ENCODE measurements around the gene SLC44A5.

Gene SLC44A5

DNA sequence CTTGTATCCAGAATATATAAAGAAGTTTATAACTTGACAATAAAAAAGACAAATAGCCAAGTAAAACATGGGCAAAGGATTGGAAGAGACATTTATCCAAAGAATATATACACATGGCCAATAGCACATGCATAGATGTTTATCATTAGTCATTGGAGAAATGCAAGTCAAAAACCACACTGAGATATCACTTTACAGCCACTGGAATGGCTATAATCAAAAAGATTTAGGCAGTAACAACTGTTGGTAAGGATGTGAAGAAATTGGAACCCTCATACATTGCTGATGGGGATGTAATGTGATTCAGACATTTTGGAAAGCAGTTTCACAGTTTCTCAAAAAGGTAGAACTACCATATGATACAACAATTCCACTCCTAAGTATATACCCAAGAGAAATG lies 51.1 kb downstream of the SLC44A5 start:
- no peak overlapping the region for H3K27ac ChIP-seq (ENCODE audit: low read length)
- H3K9me3 ChIP-seq (ENCODE audit: insufficient read depth, low read length) = no peaks in the 10 kb centered on the region
- TF ChIP-seq, protein P1, sequence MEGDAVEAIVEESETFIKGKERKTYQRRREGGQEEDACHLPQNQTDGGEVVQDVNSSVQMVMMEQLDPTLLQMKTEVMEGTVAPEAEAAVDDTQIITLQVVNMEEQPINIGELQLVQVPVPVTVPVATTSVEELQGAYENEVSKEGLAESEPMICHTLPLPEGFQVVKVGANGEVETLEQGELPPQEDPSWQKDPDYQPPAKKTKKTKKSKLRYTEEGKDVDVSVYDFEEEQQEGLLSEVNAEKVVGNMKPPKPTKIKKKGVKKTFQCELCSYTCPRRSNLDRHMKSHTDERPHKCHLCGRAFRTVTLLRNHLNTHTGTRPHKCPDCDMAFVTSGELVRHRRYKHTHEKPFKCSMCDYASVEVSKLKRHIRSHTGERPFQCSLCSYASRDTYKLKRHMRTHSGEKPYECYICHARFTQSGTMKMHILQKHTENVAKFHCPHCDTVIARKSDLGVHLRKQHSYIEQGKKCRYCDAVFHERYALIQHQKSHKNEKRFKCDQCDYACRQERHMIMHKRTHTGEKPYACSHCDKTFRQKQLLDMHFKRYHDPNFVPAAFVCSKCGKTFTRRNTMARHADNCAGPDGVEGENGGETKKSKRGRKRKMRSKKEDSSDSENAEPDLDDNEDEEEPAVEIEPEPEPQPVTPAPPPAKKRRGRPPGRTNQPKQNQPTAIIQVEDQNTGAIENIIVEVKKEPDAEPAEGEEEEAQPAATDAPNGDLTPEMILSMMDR (IDR thresholded peaks at IDR 0.05; ENCODE audit: low read depth, low read length) = no peak
- no peak for TF ChIP-seq EZH2phosphoT487 (IDR thresholded peaks at IDR 0.05; ENCODE audit: low read depth)
- no peak overlapping the region for H3K4me2 ChIP-seq (ENCODE audit: low read length)
- no peaks in the 10 kb centered on the region for H3K79me2 ChIP-seq (ENCODE audit: low read length)
- H4K20me1 ChIP-seq (ENCODE audit: insufficient read depth, low read length) = no peaks in the 10 kb centered on the region
- H3K9ac ChIP-seq (ENCODE audit: low read length) = no peak overlapping the region
- H3K27me3 ChIP-seq (ENCODE audit: low read depth, low read length) = no peaks in the 10 kb centered on the region
- no peak overlapping the region for H3K4me3 ChIP-seq (ENCODE audit: low read length)
- H3K4me1 ChIP-seq (ENCODE audit: low read length) = no peaks in the 10 kb centered on the region
- no peak overlapping the region for H2AFZ ChIP-seq (ENCODE audit: low read depth, low read length)
- no peaks in the 10 kb centered on the region for H3K36me3 ChIP-seq (replicated peaks; ENCODE audit: low read depth, low read length)

GRCh38 chr1:75559136-75559535 lies 51.8 kb downstream of the SLC44A5 start:
- Histone ChIP-seq H3K36me3 (replicated peaks; ENCODE audit: low read depth, low read length) (no peaks in the 10 kb centered on the region), H4K20me1 (ENCODE audit: insufficient read depth, low read length) (no peaks in the 10 kb centered on the region), H3K4me2 (ENCODE audit: low read length) (no peak overlapping the region), H3K4me1 (ENCODE audit: low read length) (no peaks in the 10 kb centered on the region), H3K9ac (ENCODE audit: low read length) (no peak overlapping the region), H3K79me2 (ENCODE audit: low read length) (no peaks in the 10 kb centered on the region), H3K27me3 (ENCODE audit: low read depth, low read length) (no peaks in the 10 kb centered on the region), H2AFZ (ENCODE audit: low read depth, low read length) (no peak overlapping the region), H3K4me3 (ENCODE audit: low read length) (no peak overlapping the region), H3K27ac (ENCODE audit: low read length) (no peak overlapping the region), H3K9me3 (ENCODE audit: insufficient read depth, low read length) (no peaks in the 10 kb centered on the region)
- TF ChIP-seq, protein P1 (IDR thresholded peaks at IDR 0.05; ENCODE audit: low read depth, low read length) = no peak
- no peak for TF ChIP-seq EZH2phosphoT487 (IDR thresholded peaks at IDR 0.05; ENCODE audit: low read depth)

DNA sequence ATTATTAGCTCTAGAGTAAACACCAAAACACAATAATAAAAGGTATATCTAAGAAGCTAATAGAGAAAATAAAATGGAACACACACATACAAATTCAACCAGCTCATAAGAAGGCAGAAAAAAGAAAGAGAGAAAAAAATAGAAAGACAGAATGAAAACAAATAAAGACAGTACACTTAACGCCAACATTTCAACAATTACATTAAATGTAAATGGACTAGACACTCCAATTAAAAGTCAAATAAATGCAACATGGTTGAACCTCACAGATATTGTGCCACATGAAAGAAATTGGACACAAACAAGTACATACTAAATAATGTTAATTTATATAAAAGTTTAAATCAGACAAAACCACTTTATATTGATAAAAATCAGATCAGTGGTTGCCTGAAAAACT lies 56.0 kb downstream of the SLC44A5 start:
- H3K27me3 ChIP-seq (ENCODE audit: low read depth, low read length) = no peaks in the 10 kb centered on the region
- H3K27ac ChIP-seq (ENCODE audit: low read length) = no peak overlapping the region
- H3K4me2 ChIP-seq (ENCODE audit: low read length) = no peak overlapping the region
- H3K36me3 ChIP-seq (replicated peaks; ENCODE audit: low read depth, low read length) = no peaks in the 10 kb centered on the region
- no peaks in the 10 kb centered on the region for H3K4me1 ChIP-seq (ENCODE audit: low read length)
- H3K9ac ChIP-seq (ENCODE audit: low read length) = no peak overlapping the region
- no peak for TF ChIP-seq EZH2phosphoT487 (IDR thresholded peaks at IDR 0.05; ENCODE audit: low read depth)
- TF ChIP-seq, protein P1 (IDR thresholded peaks at IDR 0.05; ENCODE audit: low read depth, low read length) = no peak
- no peak overlapping the region for H2AFZ ChIP-seq (ENCODE audit: low read depth, low read length)
- H3K79me2 ChIP-seq (ENCODE audit: low read length) = no peaks in the 10 kb centered on the region
- no peak overlapping the region for H3K4me3 ChIP-seq (ENCODE audit: low read length)
- H4K20me1 ChIP-seq (ENCODE audit: insufficient read depth, low read length) = no peaks in the 10 kb centered on the region
- H3K9me3 ChIP-seq (ENCODE audit: insufficient read depth, low read length) = no peaks in the 10 kb centered on the region

DNA sequence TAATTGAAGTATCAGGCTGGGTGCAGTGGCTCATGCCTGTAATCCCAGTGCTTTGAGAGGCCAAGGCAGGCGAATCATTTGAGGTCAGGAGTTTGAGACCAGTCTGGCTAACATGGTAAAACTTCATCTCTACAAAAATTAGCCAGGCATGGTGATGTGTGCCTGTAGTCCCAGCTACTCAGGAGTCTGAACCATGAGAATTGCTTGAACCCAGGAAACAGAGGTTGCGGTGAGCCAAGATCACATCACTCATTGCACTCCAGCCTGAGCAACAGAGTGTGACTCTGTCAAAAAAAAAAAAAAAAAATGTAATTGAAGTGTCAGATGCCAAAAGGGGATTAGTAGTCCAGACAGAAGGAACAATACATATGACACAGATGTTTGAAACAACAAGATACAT lies 56.7 kb downstream of the SLC44A5 start:
- H3K4me1 ChIP-seq (ENCODE audit: low read length) = no peaks in the 10 kb centered on the region
- H3K36me3 ChIP-seq (replicated peaks; ENCODE audit: low read depth, low read length) = no peaks in the 10 kb centered on the region
- no peaks in the 10 kb centered on the region for H4K20me1 ChIP-seq (ENCODE audit: insufficient read depth, low read length)
- no peak overlapping the region for H3K27ac ChIP-seq (ENCODE audit: low read length)
- H3K9ac ChIP-seq (ENCODE audit: low read length) = no peak overlapping the region
- no peak overlapping the region for H3K4me3 ChIP-seq (ENCODE audit: low read length)
- no peak for TF ChIP-seq EZH2phosphoT487 (IDR thresholded peaks at IDR 0.05; ENCODE audit: low read depth)
- TF ChIP-seq, protein P1 (IDR thresholded peaks at IDR 0.05; ENCODE audit: low read depth, low read length) = no peak
- no peak overlapping the region for H3K4me2 ChIP-seq (ENCODE audit: low read length)
- no peaks in the 10 kb centered on the region for H3K27me3 ChIP-seq (ENCODE audit: low read depth, low read length)
- H3K79me2 ChIP-seq (ENCODE audit: low read length) = no peaks in the 10 kb centered on the region
- no peak overlapping the region for H2AFZ ChIP-seq (ENCODE audit: low read depth, low read length)
- H3K9me3 ChIP-seq (ENCODE audit: insufficient read depth, low read length) = no peaks in the 10 kb centered on the region
